GM15510 (cell line): ENCODE data around the gene TM4SF4.

ENCODE experiments used
- POLR2A ChIP-seq: IDR thresholded peaks from 3 replicates; pipeline ENCODE4 v1.6.1; 2011; ENCODE audit warnings: borderline replicate concordance; ENCODE audit not compliant: insufficient read length; ENCODE audit errors: extremely low read depth

TM4SF4 gene

GRCh38 chr3:149449182-149449581 is 25.3 kb upstream of the TM4SF4 start:
- no peak for TF ChIP-seq POLR2A

DNA sequence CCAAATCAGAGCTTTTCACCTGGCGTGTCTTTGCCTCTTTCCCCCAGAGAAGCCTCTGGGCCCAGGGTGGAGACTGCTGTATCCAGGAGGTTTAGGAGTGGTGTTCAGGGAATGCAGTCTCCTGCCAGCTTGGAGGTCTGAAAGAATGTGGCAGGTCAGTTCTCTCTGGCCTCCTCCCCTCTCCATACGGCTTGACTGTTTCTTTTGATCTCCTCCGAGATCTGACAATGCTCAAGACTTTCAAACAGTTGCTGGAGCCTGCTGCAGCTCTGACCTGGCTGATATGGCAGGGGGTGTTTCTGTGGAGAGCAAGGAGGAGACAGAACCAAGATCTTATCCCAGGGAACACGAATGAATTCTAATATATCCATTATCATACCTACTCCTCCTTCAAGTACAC is 24.7 kb upstream of the TM4SF4 start:
- TF ChIP-seq POLR2A = no peak

- no peak for TF ChIP-seq POLR2A
Measured at GRCh38 chr3:149450281-149450680, 24.2 kb upstream of the TM4SF4 start.

- no peak for TF ChIP-seq POLR2A
Measured at GRCh38 chr3:149452036-149452435, 22.5 kb upstream of the TM4SF4 start.

DNA sequence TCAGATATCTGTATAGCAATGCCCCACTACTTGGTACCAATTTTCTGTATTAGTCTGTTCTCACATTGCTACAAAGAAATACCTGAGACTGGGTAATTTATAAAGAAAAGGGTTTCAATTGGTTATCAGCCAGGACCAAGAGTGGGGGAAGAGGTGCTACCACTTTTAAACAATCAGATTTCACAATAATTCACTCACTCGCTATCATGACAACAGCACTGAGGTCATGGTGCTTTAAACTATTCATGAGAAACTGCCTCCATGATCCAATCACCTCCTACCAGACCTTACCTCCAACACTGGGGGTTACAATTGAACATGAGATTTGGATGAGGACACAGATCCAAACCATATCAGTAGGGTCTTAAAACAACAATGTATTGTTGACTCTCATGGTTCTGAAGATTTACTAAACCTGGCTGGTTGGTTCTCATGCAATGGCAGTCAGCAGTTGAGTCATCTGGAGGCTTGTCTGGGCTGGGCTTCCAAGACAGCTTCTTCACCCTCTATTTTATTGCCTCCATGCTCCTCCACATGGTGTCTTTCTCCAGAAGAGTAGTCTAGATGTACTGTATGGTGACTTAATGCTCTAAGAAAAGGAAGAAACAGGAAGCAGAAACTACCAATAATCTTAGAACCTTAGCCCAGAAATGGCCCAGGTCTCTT is 21.2 kb upstream of the TM4SF4 start:
- TF ChIP-seq POLR2A = no peak

DNA sequence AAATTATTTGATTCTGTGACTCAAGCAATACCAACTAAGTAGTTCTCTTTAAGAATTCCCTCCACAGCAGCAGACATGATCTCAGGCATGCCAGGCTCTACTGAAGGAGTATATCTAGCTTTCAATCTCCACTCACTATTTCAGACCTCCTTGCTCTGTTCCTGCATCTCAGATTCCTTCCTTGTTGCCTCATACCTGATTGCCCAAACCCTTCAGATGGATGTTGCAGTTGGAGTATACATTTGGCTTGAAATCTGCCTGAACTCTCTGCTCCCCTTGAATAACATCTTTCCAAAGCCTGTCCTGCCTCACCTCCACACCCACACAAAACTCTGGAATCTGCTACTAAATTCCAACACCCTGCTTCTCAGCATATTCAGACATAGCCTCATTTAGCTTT is 19.8 kb upstream of the TM4SF4 start:
- TF ChIP-seq POLR2A = no peak

DNA sequence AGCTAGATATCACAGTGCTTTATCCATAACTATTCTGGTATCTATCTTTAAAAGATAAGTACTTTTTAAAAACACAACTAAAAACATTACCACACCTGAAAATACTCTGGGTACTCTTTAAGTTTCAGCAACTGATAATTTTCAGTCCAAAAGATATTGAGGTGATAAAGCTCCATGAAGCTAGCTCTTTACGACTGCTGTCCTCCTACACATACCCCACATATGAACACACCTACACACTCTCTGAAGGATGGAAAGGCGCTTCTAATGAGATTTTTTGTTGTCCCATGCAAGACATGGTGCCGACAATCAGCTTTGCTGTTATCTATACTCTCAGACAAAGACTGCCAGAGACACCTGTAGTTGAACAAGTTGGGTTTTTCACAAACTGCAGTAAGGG is 19.1 kb upstream of the TM4SF4 start:
- TF ChIP-seq POLR2A = no peak

DNA sequence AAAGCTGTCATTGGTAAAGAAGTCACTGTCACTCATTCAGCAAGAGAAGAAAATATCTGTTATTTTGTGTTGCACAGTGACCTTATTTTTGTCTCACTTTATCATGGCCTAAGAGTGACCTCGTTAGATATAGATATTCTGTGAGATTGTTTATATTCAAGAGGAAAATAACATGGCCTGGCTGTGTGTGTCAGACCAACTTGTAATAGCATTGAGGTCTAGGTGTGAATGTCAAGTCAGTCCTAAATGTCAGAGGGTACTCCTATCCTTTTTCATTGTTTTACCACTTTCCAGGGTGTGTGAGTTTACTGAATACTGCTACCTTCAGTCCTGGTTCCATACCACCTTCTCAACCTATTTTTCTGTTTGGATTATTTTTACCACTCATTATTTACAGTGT is 18.5 kb upstream of the TM4SF4 start:
- no peak for TF ChIP-seq POLR2A

- TF ChIP-seq POLR2A = no peak
Measured at GRCh38 chr3:149459491-149460059, 14.9 kb upstream of the TM4SF4 start.

DNA sequence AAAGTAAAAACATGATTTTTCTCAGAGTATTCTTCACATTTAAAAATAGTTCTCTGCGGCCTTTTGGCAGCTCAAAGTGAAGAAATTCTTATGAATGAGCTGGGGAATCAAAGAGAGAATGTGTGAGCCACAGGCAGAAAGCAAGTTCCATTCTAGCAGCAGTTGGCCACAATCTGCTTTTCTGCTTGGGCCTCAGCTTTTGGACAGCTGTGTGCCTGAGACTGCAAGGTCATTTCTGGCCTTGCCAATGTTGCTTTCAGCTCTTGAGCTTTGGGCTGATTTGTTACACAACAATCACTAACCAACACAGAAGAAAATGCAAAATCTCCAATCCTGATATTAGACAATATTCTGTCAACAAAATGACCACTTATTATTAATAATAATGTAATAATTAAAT is 14.4 kb upstream of the TM4SF4 start:
- TF ChIP-seq POLR2A = no peak

GRCh38 chr3:149462051-149462450 is 12.4 kb upstream of the TM4SF4 start:
- TF ChIP-seq POLR2A = no peak

DNA sequence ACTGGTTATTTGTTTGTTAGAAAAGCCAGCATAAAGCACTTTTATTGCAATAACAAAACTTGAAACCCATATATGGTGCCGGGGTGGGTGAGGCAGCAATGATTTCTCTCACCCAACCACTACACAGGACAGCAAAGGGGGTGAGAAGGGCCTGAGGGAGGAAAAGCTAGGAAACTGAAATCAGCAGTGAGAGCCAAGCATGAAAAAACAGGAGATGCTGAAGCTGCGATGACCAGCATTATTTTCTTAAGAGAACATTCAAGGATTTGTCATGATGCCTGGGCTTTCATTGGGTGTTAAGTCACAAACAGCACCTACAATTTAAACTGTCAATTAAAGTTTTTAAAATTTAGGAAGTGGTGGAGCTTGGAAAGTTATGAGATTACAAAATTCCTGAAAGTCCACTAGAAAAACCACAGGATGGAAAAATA is 11.9 kb upstream of the TM4SF4 start:
- TF ChIP-seq POLR2A = no peak

DNA sequence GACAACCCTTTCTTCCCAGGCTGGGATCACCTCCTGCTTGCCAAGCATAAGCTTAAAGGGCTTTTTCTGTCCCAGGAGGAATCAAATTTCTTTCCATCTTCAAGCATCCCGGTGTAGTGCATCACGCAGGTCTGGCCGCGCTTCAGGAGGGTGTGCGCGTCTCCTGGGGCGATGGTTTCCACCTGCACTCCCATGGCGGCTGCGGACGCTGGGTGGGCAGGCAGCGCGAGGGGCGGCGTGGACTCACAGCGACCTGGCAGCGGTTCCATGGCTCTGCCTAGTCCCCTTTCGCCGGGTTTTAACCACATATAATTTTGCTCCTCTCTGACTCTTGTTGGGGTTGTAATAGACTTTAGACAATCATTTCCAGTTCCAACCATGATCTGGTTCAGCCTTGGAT is 10.6 kb upstream of the TM4SF4 start:
- TF ChIP-seq POLR2A = no peak

DNA sequence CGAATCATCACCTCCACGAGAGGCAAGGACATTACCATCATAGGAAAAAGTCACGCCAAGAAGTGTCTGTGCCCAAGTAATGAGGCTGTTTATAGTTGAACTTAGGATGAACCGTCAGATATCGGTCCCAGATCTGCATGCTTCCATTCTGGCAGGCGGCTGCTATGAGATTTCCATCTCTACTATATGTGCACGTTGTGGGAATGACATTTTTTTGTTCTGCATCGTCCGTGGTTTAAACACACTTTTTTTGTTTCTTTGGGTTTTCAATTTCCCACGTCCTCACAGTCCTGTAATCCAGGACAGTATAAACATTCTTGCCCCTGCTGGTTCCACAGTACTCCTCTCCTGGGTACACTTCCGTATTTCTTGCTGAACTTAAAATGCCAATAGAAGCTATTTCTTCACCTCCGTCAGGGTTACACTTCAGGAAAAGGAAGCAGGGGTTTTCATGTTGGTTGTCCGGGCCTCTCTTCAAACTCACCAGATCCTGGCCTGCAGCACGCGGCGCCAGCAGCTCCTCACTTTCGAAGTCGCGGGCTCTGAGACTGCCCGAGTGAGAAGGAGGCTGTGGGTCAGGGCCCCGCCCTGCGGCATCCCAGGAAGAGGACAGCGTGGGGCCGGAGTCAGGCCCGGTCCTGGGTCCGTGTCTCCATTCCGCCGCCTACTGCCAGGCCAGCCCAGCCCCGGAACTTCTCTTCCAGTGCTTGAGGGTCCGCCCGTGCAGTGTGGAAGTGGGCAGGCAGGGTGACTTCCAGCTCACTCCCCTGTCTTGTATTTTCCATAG is 9.8 kb upstream of the TM4SF4 start:
- TF ChIP-seq POLR2A = no peak

DNA sequence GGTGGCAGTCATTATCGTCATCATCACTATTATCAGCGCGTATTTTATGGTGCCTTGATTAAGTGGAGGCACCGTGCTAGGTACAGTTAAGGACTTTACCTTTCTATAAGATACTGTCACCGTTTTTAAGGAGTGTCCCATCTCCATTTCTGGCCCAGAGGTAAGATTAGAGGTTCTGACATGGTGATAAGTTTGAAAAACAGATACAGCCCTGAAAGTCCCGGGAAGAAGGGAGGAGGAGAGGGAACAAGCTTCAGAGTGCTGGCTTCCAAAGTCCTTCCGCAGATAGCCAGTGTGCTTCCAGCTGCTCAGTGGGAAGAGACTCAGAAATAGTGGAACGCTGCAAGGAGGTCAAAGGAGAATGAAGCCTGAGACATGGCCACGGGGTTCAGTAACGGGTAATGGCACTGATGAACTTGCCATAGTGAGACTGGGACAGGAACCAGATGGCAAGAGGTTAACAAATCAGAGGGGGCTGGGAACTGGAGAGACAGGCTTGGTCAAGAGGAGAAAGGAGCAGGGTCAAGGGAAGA is 9.1 kb upstream of the TM4SF4 start:
- no peak for TF ChIP-seq POLR2A
